ENCODE data around the gene PHAX. TPM values are rescaled to one million over a fixed set of nuclear protein-coding genes. Genes with fewer than 3 reads are reported as not detected.

Gene PHAX
- polyA plus RNA-seq, 2 of the 4 experiments (the other 2 are of a cell fraction), result 74.8 to 90.2 TPM

DNA sequence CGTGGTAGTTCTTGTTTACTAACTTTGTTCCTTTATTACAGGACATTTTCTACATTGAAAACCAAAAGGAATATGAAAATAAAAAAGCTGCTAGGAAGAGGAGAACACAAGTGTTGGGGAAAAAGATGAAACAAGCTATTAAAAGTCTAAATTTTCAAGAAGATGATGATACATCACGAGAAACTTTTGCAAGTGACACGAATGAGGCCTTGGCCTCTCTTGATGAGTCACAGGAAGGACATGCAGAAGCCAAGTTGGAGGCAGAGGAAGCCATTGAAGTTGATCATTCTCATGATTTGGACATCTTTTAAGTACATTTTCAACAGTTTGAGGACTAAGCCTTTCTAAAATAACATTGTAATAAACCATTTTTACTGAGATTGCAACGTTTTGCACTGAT lies 23.8 kb downstream of the PHAX start (continued):
- TF ChIP-seq, protein P1, sequence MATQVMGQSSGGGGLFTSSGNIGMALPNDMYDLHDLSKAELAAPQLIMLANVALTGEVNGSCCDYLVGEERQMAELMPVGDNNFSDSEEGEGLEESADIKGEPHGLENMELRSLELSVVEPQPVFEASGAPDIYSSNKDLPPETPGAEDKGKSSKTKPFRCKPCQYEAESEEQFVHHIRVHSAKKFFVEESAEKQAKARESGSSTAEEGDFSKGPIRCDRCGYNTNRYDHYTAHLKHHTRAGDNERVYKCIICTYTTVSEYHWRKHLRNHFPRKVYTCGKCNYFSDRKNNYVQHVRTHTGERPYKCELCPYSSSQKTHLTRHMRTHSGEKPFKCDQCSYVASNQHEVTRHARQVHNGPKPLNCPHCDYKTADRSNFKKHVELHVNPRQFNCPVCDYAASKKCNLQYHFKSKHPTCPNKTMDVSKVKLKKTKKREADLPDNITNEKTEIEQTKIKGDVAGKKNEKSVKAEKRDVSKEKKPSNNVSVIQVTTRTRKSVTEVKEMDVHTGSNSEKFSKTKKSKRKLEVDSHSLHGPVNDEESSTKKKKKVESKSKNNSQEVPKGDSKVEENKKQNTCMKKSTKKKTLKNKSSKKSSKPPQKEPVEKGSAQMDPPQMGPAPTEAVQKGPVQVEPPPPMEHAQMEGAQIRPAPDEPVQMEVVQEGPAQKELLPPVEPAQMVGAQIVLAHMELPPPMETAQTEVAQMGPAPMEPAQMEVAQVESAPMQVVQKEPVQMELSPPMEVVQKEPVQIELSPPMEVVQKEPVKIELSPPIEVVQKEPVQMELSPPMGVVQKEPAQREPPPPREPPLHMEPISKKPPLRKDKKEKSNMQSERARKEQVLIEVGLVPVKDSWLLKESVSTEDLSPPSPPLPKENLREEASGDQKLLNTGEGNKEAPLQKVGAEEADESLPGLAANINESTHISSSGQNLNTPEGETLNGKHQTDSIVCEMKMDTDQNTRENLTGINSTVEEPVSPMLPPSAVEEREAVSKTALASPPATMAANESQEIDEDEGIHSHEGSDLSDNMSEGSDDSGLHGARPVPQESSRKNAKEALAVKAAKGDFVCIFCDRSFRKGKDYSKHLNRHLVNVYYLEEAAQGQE (IDR thresholded peaks at IDR 0.05), result no peak
- TF ChIP-seq KDM1A (IDR thresholded peaks at IDR 0.05; ENCODE audit: low read depth) (no peak), JUNB (IDR thresholded peaks at IDR 0.05) (peak; percentile 65; the same call in 1 of the 2 replicates), RFX5 (IDR thresholded peaks at IDR 0.05) (no peak)

DNA sequence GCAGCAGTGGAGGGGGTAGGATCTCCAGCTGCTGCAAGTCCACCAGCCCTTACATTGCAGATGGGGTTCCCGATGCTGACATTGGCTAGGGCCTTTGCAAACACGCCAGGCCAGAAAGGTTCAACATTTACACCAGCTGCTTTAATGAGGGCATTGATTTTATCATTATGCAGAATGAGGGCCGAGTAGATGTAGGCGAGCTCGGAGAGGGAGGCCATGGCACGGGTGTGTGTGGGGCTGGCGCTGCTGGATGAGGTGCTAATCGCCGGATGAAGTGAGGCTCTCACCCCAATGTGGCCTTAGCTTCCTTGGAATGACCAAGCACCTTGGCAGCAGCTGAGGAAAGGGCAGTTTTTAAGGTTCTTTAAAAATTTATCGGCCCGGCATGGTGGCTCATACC lies 27.4 kb downstream of the PHAX start:
- DNase-seq (ENCODE audit: low read depth in 1 of 2, low spot score in 1 of 2) (no peak), ATAC-seq (no peak), FAIRE-seq (no peak)
- Histone ChIP-seq H3K4me1 (peaks cover 29% of the 10 kb centered on the region), H3K27ac (no peak overlapping the region), H3K4me3 (no peak overlapping the region), H3K4me2 (no peak overlapping the region), H3K9me3 (no peaks in the 10 kb centered on the region)
- TF ChIP-seq CHD4 (IDR thresholded peaks at IDR 0.05; ENCODE audit: borderline replicate concordance), result no peak
- TF ChIP-seq, protein P2, sequence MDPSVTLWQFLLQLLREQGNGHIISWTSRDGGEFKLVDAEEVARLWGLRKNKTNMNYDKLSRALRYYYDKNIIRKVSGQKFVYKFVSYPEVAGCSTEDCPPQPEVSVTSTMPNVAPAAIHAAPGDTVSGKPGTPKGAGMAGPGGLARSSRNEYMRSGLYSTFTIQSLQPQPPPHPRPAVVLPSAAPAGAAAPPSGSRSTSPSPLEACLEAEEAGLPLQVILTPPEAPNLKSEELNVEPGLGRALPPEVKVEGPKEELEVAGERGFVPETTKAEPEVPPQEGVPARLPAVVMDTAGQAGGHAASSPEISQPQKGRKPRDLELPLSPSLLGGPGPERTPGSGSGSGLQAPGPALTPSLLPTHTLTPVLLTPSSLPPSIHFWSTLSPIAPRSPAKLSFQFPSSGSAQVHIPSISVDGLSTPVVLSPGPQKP (IDR thresholded peaks at IDR 0.05; ENCODE audit: low read depth, low read length), result no peak
- TF ChIP-seq HOXB13 (CRISPR knock-in tag; IDR thresholded peaks at IDR 0.05; ENCODE audit: low read depth), result no peak
- TF ChIP-seq BHLHE40 (IDR thresholded peaks at IDR 0.05; ENCODE audit: low read depth, low read length), result no peak
- no peak for TF ChIP-seq EHF (CRISPR knock-in tag; IDR thresholded peaks at IDR 0.05)
- POLR2A ChIA-PET, result no interaction called here
- CTCF ChIA-PET, result interaction anchor here (1.3 kb wide), 1 partner anchor 27 kb away, joined by 5 read pairs; the partner anchor contains the start of gene PHAX
- 94% methylated on average over 11 of the region's 11 CpGs for WGBS (ENCODE audit: missing lambda C conversion rate)

DNA sequence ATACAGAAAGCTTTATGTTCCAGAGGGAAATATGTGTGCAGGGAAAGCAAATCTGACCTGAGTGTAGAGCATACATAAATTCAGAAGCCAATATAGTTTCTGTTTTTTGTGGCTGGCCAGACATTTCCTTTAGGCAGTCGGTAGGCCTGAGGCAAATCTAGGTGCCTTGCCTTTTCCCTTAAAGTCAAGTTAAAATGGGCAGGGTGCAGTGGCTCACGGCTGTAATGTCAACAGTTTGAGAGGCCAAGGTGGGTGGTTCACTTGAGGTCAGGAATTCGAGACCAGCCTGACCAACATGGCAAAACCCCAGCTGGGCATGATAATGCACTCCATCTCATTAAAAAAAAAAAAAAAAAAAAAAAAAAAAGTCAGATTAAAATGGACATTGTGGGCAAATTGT lies 31.2 kb downstream of the PHAX start:
- Histone ChIP-seq H3K4me1 (0 out of 3 replicates have a peak, but pooled peaks cover 5% of the 10 kb centered on the region), H3K4me2 (no peak overlapping the region), H3K27ac (peak overlapping the region in 1 of 2 experiments; percentile 34; a peak in 1 of 6 replicates), H3K9me3 (no peaks in the 10 kb centered on the region), H3K4me3 (no peak overlapping the region)
- FAIRE-seq (no peak), ATAC-seq (no peak), DNase-seq (ENCODE audit: low read depth in 1 of 2, low spot score in 1 of 2) (no peak)
- POLR2A ChIA-PET, result no interaction called here
- WGBS (ENCODE audit: missing lambda C conversion rate), result 46% methylated on average over 3 of the region's 3 CpGs
- CTCF ChIA-PET, result interaction anchor here (1.3 kb wide), 1 partner anchor 10 kb away, joined by 3 read pairs; no protein-coding TSS in a partner anchor
- no peak for TF ChIP-seq SMC3 (IDR thresholded peaks at IDR 0.05)
- TF ChIP-seq, protein P3, sequence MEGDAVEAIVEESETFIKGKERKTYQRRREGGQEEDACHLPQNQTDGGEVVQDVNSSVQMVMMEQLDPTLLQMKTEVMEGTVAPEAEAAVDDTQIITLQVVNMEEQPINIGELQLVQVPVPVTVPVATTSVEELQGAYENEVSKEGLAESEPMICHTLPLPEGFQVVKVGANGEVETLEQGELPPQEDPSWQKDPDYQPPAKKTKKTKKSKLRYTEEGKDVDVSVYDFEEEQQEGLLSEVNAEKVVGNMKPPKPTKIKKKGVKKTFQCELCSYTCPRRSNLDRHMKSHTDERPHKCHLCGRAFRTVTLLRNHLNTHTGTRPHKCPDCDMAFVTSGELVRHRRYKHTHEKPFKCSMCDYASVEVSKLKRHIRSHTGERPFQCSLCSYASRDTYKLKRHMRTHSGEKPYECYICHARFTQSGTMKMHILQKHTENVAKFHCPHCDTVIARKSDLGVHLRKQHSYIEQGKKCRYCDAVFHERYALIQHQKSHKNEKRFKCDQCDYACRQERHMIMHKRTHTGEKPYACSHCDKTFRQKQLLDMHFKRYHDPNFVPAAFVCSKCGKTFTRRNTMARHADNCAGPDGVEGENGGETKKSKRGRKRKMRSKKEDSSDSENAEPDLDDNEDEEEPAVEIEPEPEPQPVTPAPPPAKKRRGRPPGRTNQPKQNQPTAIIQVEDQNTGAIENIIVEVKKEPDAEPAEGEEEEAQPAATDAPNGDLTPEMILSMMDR (IDR thresholded peaks at IDR 0.05), result no peak
- TF ChIP-seq ZFP36 (IDR thresholded peaks at IDR 0.05; ENCODE audit: borderline replicate concordance, partially characterized antibody), result no peak
- no peak for TF ChIP-seq CHD2 (IDR thresholded peaks at IDR 0.05; ENCODE audit: low read length, partially characterized antibody)
- TF ChIP-seq PHF8 (IDR thresholded peaks at IDR 0.05; ENCODE audit: borderline replicate concordance, low read depth), result no peak
- TF ChIP-seq POLR2A (IDR thresholded peaks at IDR 0.05; ENCODE audit: low read length), result no peak
- no peak for TF ChIP-seq ESRRA (IDR thresholded peaks at IDR 0.05; ENCODE audit: borderline replicate concordance, low read length)
- TF ChIP-seq CEBPB (IDR thresholded peaks at IDR 0.05), result no peak
- TF ChIP-seq EHF (CRISPR knock-in tag; IDR thresholded peaks at IDR 0.05), result no peak
- TF ChIP-seq JUN (IDR thresholded peaks at IDR 0.05), result no peak
- TF ChIP-seq, protein P1 (IDR thresholded peaks at IDR 0.05), result no peak
- TF ChIP-seq ZNF302 (CRISPR knock-in tag; IDR thresholded peaks at IDR 0.05), result no peak
- no peak for TF ChIP-seq HOXB13 (CRISPR knock-in tag; IDR thresholded peaks at IDR 0.05; ENCODE audit: low read depth)
- no peak for TF ChIP-seq RCOR1 (IDR thresholded peaks at IDR 0.05; ENCODE audit: low read depth, low read length)
- TF ChIP-seq BHLHE40 (IDR thresholded peaks at IDR 0.05; ENCODE audit: low read depth, low read length), result no peak
- no peak for TF ChIP-seq JUNB (IDR thresholded peaks at IDR 0.05)
- TF ChIP-seq, protein P4, sequence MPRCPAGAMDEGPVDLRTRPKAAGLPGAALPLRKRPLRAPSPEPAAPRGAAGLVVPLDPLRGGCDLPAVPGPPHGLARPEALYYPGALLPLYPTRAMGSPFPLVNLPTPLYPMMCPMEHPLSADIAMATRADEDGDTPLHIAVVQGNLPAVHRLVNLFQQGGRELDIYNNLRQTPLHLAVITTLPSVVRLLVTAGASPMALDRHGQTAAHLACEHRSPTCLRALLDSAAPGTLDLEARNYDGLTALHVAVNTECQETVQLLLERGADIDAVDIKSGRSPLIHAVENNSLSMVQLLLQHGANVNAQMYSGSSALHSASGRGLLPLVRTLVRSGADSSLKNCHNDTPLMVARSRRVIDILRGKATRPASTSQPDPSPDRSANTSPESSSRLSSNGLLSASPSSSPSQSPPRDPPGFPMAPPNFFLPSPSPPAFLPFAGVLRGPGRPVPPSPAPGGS (IDR thresholded peaks at IDR 0.05), result no peak
- TF ChIP-seq, protein P5, sequence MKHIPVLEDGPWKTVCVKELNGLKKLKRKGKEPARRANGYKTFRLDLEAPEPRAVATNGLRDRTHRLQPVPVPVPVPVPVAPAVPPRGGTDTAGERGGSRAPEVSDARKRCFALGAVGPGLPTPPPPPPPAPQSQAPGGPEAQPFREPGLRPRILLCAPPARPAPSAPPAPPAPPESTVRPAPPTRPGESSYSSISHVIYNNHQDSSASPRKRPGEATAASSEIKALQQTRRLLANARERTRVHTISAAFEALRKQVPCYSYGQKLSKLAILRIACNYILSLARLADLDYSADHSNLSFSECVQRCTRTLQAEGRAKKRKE (CRISPR knock-in tag; IDR thresholded peaks at IDR 0.05; ENCODE audit: low read depth), result no peak

All from A549 (cell line).